Measurements from ENCODE around the gene STUB1.

STUB1 gene

DNA sequence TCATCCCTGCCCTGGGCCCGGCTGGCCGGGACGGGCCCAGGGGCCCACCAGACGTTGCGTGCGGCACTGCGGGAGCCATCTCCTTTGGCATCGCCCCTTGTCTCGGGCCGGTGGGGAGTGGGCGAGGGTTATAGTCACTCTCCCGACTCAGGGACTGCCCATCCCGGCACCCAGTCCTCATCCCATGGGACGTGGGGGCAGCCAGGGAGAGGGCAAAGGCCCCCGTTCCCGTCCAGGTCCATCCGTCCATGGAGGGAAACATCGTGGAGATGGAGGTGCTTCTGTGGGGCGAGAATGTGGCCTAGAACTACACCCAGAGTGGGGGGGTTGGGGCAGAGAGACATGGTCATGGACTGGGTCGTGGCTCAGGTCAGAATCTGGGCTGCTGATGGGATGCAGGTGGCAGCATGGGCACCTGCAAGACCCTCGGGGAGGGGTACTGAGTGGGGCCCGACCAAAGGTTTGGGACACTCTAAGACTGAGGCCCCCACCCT is 33.5 kb upstream of the STUB1 start:
- no peak overlapping the region for H3K4me3 ChIP-seq (ENCODE audit: low read length)
- no peak for TF ChIP-seq CTCF (IDR thresholded peaks at IDR 0.05; ENCODE audit: insufficient read depth, low read depth, low read length, missing control alignments)
- DNase-seq (ENCODE audit: low read depth), result no peak

DNA sequence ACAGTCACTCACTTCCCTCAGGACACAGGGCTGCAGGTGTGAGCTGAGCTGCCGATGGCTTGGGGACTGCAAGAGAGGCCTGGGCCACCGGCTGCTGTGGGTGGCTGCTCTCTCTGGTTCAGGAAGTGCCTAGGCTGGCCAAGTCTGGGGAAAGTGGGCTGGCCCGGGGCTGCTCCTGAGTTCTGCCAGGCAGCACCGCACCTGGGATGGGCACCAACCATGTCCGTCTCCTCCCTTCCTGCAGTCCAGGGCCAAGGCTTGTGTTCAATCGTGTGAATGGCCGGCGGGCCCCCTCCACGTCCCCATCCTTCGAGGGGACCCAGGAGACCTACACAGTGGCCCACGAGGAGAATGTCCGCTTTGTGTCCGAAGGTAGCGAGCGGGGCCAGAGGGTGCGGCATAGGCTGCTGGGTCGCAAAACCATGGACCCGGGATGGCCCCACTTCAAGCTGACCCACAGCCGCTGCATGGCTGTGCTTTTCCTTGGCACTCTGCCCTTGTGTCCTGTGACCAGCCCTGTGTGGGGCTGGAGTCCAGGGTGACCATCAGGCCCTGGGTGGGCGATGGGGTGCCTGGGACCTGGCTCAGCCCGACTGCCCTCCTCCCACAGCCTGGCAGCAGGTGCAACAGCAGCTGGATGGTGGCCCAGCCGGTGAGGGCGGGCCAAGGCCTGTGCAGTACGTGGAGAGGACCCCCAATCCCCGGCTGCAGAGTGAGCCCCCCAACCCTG is 32.9 kb upstream of the STUB1 start:
- DNase-seq (ENCODE audit: low read depth), result no peak
- H3K4me3 ChIP-seq (ENCODE audit: low read length), result no peak overlapping the region
- no peak for TF ChIP-seq CTCF (IDR thresholded peaks at IDR 0.05; ENCODE audit: insufficient read depth, low read depth, low read length, missing control alignments)

DNA sequence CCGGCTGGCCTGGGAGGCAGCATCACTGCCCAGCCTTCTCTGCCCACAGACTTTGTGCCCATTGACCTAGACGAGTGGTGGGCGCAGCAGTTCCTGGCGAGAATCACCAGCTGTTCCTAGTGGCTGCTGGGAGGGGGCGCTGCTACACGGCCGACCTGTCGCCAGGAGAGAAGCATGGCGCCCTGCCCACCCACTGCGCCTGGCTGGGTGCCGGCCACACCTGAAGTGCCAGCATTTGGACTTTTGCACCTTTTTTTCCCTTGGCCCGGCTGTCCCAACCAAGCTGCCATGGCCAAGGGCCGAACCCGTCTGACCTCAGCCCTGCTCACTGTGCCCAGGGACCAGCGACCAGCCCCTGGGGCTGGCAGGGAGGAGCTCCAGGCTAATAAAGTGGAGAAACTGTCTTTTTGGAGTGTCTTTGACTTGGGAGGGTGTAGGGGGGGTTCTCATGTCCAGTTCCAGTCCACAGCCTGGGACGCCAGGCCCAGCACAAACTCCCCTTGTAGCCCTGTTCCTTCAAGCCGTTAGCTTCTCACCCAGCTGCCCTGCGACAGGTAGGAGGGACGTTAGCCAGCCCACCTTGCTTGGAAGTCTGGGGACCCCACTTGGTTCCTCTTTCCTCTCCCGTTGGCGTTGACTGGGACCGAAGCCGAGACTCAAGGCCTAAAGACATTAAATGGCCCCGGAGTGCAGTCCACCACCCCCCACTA is 32.0 kb upstream of the STUB1 start:
- H3K4me3 ChIP-seq (ENCODE audit: low read length), result peak overlapping the region; percentile 76
- peak; percentile 63 for DNase-seq (ENCODE audit: low read depth)
- peak; percentile 67 for TF ChIP-seq CTCF (IDR thresholded peaks at IDR 0.05; ENCODE audit: insufficient read depth, low read depth, low read length, missing control alignments)

DNA sequence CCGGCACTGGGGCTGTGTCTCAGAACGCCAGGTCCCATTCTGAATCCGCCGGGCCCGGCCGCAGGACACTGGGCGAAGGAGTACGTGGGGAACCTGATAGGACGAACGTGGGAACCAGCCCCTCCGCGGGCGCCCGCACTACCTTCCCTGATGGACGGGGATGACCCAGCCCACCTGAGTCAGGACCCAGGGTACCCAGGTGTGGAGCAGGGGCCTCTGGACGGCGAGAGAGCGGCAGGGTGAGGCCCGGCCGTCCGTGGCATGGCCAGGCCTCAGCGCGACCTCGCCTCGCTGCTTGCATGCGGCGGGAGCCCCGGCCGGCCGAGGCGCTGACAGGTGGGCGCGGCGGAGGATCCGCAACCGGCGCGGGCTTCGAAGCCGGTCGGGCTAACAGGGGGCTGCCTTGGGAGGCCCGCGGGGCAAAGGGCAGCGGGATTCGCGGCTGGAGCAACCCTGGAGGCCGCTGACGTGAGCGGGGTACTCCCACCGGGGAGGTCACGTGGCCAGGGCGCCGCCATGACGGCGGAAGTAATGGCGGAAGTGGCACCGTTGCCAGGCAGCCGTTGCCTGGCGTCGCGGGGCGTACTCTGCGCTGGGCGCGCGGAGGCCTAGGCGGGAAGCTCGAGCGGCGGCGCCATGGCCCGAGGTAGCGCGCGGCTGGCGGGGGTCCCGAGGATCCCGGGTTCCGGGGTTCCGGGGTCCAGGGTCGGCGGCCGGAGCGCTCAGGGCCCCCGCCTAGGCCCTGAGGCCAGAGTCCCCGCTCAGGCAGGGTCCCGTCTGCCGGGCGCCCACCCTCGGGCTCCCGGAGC is 31.2 kb upstream of the STUB1 start, which contains the start of gene WDR90:
WDR90 (plus strand) TSS at position 585 of the 809 bp plus-strand sequence; CDS start at position 637, 52 bp downstream.
- no peak for TF ChIP-seq CTCF (IDR thresholded peaks at IDR 0.05; ENCODE audit: insufficient read depth, low read depth, low read length, missing control alignments)
- DNase-seq (ENCODE audit: low read depth), result peak; percentile 94
- H3K4me3 ChIP-seq (ENCODE audit: low read length), result peak within 1 kb of the TSS; percentile 76

DNA sequence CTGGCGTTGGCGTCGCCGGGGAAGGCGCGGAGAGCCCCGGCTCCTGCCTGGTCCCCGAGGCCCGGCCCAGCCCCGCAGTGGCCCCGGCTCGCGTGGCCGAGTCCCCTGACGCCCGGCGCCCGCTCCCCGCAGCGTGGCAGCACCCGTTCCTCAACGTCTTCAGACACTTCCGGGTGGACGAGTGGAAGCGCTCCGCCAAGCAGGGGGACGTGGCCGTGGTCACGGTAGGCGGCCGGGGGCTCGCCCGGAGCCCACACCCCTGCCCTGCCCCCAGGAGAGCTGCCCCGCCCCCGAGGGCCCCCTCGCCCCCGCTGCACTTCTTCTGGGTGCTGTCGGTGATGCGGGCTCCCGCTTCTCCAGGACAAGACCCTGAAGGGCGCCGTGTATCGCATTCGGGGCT is 30.6 kb upstream of the STUB1 start:
- H3K4me3 ChIP-seq (ENCODE audit: low read length), result peak overlapping the region; percentile 76
- DNase-seq (ENCODE audit: low read depth), result no peak
- no peak for TF ChIP-seq CTCF (IDR thresholded peaks at IDR 0.05; ENCODE audit: insufficient read depth, low read depth, low read length, missing control alignments)

- no peak for DNase-seq (ENCODE audit: low read depth)
- H3K4me3 ChIP-seq (ENCODE audit: low read length), result no peak overlapping the region
- TF ChIP-seq CTCF (IDR thresholded peaks at IDR 0.05; ENCODE audit: insufficient read depth, low read depth, low read length, missing control alignments), result no peak
Measured at GRCh38 chr16:651844-652243, 28.4 kb upstream of the STUB1 start.

Measured in epithelial cell of esophagus (primary cell).